Hematopoietic multipotent progenitor cell treated with erythropoietin and hydrocortisone succinate and interleukin-3 and kit ligand, for 17 days (in vitro differentiated cells): ENCODE data around the gene PTPRJ.
"Not testable (repeated sequence)": the region's sequence is repeated elsewhere in the genome, so short reads cannot be mapped to it uniquely, and the experiment has no call there.

Source experiments
- DNase-seq: peaks from one replicate; pipeline ENCODE4 v3.0.0-alpha.2; 2015; ENCODE audit warnings: low spot score

The PTPRJ gene

GRCh38 chr11:48122246-48122645, 141.9 kb downstream of the PTPRJ start:
- DNase-seq, result no peak

- DNase-seq, result no peak
Measured at GRCh38 chr11:48122656-48123055, 142.3 kb downstream of the PTPRJ start.

- no peak for DNase-seq
Measured at GRCh38 chr11:48123254-48123875, 143.0 kb downstream of the PTPRJ start.

- DNase-seq, result no peak
Measured at GRCh38 chr11:48123934-48124755, 143.8 kb downstream of the PTPRJ start.

- DNase-seq, result no peak
Measured at GRCh38 chr11:48124880-48125279, 144.5 kb downstream of the PTPRJ start.

GRCh38 chr11:48125866-48126265, 145.5 kb downstream of the PTPRJ start:
- DNase-seq, result no peak

- DNase-seq, result no peak
Measured at GRCh38 chr11:48127521-48128183, 147.3 kb downstream of the PTPRJ start.

- DNase-seq, result no peak
Measured at GRCh38 chr11:48129697-48130395, 149.5 kb downstream of the PTPRJ start.

- no peak for DNase-seq
Measured at GRCh38 chr11:48134221-48134922, 154.0 kb downstream of the PTPRJ start.

- no peak for DNase-seq
Measured at GRCh38 chr11:48138222-48138621, 157.9 kb downstream of the PTPRJ start.

GRCh38 chr11:48139896-48140295, 159.5 kb downstream of the PTPRJ start:
- not testable (repeated sequence) for DNase-seq

- no peak for DNase-seq
Measured at GRCh38 chr11:48141475-48142122, 161.2 kb downstream of the PTPRJ start.

- DNase-seq, result no peak
Measured at GRCh38 chr11:48142889-48143288, 162.5 kb downstream of the PTPRJ start.

GRCh38 chr11:48148749-48149148, 168.4 kb downstream of the PTPRJ start:
- no peak for DNase-seq

- no peak for DNase-seq
Measured at GRCh38 chr11:48150213-48150612, 169.9 kb downstream of the PTPRJ start.

GRCh38 chr11:48154151-48154550, 173.8 kb downstream of the PTPRJ start:
- DNase-seq, result no peak

- DNase-seq, result no peak
Measured at GRCh38 chr11:48161951-48162884, 181.9 kb downstream of the PTPRJ start.

GRCh38 chr11:48162885-48163268, 182.5 kb downstream of the PTPRJ start:
- DNase-seq, result no peak

GRCh38 chr11:48163360-48164100, 183.2 kb downstream of the PTPRJ start:
- DNase-seq, result no peak
